ENCODE measurements around the gene FAM53A. TPM values are rescaled to one million over a fixed set of nuclear protein-coding genes. Genes with fewer than 3 reads are reported as not detected.

FAM53A gene
- total and polyA plus RNA-seq, 2 of the 4 experiments (the other 2 are of a cell fraction), result 2.0 to 3.1 TPM

GRCh38 chr4:1666391-1666790 lies 17.7 kb downstream of the FAM53A start:
- H4K8ac ChIP-seq (ENCODE audit: low read depth in 2 of 2, low read length in 2 of 2), result no peak overlapping the region
- BruUV-seq (replicated peaks), result no TSS peak
- H4K5ac ChIP-seq (ENCODE audit: low read depth, low read length), result no peak overlapping the region
- H3K18ac ChIP-seq (ENCODE audit: low read depth, low read length), result no peak overlapping the region
- no peak overlapping the region for H2BK15ac ChIP-seq (ENCODE audit: low read depth, low read length)
- H3K36me3 ChIP-seq (ENCODE audit: control insufficient read depth, insufficient read depth, low read length), result no peaks in the 10 kb centered on the region
- no peak overlapping the region for H3K27ac ChIP-seq (ENCODE audit: insufficient read depth, low read length)
- H2BK120ac ChIP-seq (ENCODE audit: low read depth, low read length), result no peak overlapping the region
- H2AK9ac ChIP-seq (replicated peaks; ENCODE audit: low read depth, low read length, poor library complexity), result no peak overlapping the region
- H3K4ac ChIP-seq (ENCODE audit: low read depth, low read length), result no peak overlapping the region
- no peak overlapping the region for H2AFZ ChIP-seq (replicated peaks; ENCODE audit: low read length, poor library complexity)
- no peaks in the 10 kb centered on the region for H3K27me3 ChIP-seq (ENCODE audit: control insufficient read depth, insufficient read depth, low read length)
- ChIA-PET POLR2A (ENCODE audit: unreplicated experiment) (no interaction called here), CTCF (no interaction called here)
- no peak overlapping the region for H3K4me2 ChIP-seq (ENCODE audit: low read depth, low read length)
- H2BK20ac ChIP-seq (ENCODE audit: low read depth, low read length), result no peak overlapping the region
- DNase-seq (no peak), ATAC-seq (ENCODE audit: low read depth) (no peak)
- no peaks in the 10 kb centered on the region for H3K4me1 ChIP-seq (ENCODE audit: control insufficient read depth, insufficient read depth, low read length)
- intact Hi-C loops (cut with micrococcal nuclease), result no loop called here
- H3K79me1 ChIP-seq (ENCODE audit: low read depth in 1 of 2, low read length in 2 of 2), result no peaks in the 10 kb centered on the region
- H3K9me3 ChIP-seq (ENCODE audit: control insufficient read depth, insufficient read depth, low read length), result no peaks in the 10 kb centered on the region
- H2BK5ac ChIP-seq (ENCODE audit: low read depth, low read length, poor library complexity, severe bottlenecking), result no peak overlapping the region
- WGBS, 2 experiments (ENCODE audit: extremely low coverage in 2 of 2, insufficient read length in 1 of 2), result 79% methylated on average over 8 of the region's 12 CpGs; no CpG with 5 or more reads in 1 of the 2 experiments
- dilution Hi-C loops (cut with HindIII; ENCODE audit: low sequenced_read_pairs, unreplicated experiment), result no loop called here
- no peak overlapping the region for H3K14ac ChIP-seq (replicated peaks; ENCODE audit: low read depth, low read length)
- no peaks in the 10 kb centered on the region; the same call in 1 of the 2 replicates for H3K9me1 ChIP-seq (ENCODE audit: insufficient read depth, low read length)
- H3K23ac ChIP-seq (ENCODE audit: low read depth, low read length), result no peak overlapping the region
- no peaks in the 10 kb centered on the region for H4K20me1 ChIP-seq (ENCODE audit: insufficient read depth, low read length)
- no peak overlapping the region for H3K4me3 ChIP-seq (ENCODE audit: insufficient read depth, low read depth, low read length)
- in situ Hi-C loops (cut with MboI; ENCODE audit: low sequenced_read_pairs), result no loop called here
- H3K9ac ChIP-seq (ENCODE audit: low read depth, low read length), result no peak overlapping the region
- no peak overlapping the region for H3K56ac ChIP-seq (ENCODE audit: extremely low read depth, insufficient read depth, low read length)
- TF ChIP-seq CTCF (conservative IDR thresholded peaks at IDR 0.05; ENCODE audit: low read depth, low read length), result no peak
- no peak for TF ChIP-seq BHLHE40 (IDR thresholded peaks at IDR 0.05; ENCODE audit: low read depth, low read length)
- no peak for TF ChIP-seq MAFK (IDR thresholded peaks at IDR 0.05; ENCODE audit: low read depth, low read length)
- no peak for TF ChIP-seq CEBPB (IDR thresholded peaks at IDR 0.05; ENCODE audit: low read depth, low read length)
- no peak for TF ChIP-seq POLR2A (IDR thresholded peaks at IDR 0.05; ENCODE audit: low read depth, low read length)
- no peak for TF ChIP-seq MXI1 (IDR thresholded peaks at IDR 0.05; ENCODE audit: borderline replicate concordance, low read depth, low read length)
- no peak for TF ChIP-seq RFX5 (IDR thresholded peaks at IDR 0.05; ENCODE audit: low read depth, low read length)
- no peak for TF ChIP-seq RCOR1 (IDR thresholded peaks at IDR 0.05; ENCODE audit: insufficient replicate concordance, low read length)
- no peak for TF ChIP-seq USF2 (IDR thresholded peaks at IDR 0.05; ENCODE audit: low read depth, low read length)
- no peak for TF ChIP-seq SMC3 (IDR thresholded peaks at IDR 0.05; ENCODE audit: low read depth, low read length)
- no peak for TF ChIP-seq CHD1 (IDR thresholded peaks at IDR 0.05; ENCODE audit: low read depth, low read length)
- TF ChIP-seq MAZ (IDR thresholded peaks at IDR 0.05; ENCODE audit: borderline replicate concordance, low read depth, low read length), result no peak
- TF ChIP-seq RAD21 (IDR thresholded peaks at IDR 0.05; ENCODE audit: low read length), result no peak
- H4K91ac ChIP-seq (ENCODE audit: insufficient read depth, low read depth, low read length), result no peak overlapping the region
- H2AK5ac ChIP-seq (ENCODE audit: low read depth, low read length), result no peak overlapping the region
